Measurements from ENCODE around the gene INAFM2.

DNA sequence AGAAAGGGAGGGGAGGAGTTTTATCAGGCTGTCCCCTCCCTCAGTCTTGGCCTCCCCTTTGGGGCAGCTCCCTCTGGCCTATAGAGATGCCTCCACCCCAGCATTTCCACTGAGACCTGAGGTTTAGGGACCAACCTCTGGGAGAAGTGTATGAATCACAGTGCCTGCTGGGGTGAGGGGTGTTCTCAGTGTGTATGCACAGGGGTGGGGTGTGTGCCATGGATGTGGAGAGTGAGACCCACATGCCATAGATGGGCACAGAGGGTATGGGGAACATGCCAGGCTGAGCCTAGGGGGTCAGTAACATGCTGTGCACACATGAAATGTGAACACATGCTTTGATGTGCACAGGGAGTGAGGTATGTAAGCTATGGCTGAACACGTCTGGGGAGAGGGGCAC lies 28.2 kb upstream of the INAFM2 start:
- TF ChIP-seq, protein P1, sequence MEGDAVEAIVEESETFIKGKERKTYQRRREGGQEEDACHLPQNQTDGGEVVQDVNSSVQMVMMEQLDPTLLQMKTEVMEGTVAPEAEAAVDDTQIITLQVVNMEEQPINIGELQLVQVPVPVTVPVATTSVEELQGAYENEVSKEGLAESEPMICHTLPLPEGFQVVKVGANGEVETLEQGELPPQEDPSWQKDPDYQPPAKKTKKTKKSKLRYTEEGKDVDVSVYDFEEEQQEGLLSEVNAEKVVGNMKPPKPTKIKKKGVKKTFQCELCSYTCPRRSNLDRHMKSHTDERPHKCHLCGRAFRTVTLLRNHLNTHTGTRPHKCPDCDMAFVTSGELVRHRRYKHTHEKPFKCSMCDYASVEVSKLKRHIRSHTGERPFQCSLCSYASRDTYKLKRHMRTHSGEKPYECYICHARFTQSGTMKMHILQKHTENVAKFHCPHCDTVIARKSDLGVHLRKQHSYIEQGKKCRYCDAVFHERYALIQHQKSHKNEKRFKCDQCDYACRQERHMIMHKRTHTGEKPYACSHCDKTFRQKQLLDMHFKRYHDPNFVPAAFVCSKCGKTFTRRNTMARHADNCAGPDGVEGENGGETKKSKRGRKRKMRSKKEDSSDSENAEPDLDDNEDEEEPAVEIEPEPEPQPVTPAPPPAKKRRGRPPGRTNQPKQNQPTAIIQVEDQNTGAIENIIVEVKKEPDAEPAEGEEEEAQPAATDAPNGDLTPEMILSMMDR (IDR thresholded peaks at IDR 0.05) = no peak
- TF ChIP-seq POLR2A (IDR thresholded peaks at IDR 0.05) = no peak

Measured in heart left ventricle (tissue), 13 donors.